Endothelial cell of umbilical vein (primary cell): Measurements from ENCODE around the gene SYN1. TPM values are rescaled to one million over a fixed set of nuclear protein-coding genes. Genes with fewer than 3 reads are reported as not detected.

Experiments
- BruUV-seq: library from RNA; stranded (reverse); fragments of 400-500 nt; replicated peaks from 2 replicates; lab custom pipeline; 2021; lab: Mats Ljungman, UMichigan
- CTCF ChIA-PET: fragments of 300-600, 350-600 bp; sonication (Branson Sonifier 250); formaldehyde crosslinking; loops from one replicate; lab custom pipeline; 2021; ENCODE audit warnings: antibody characterized with exemption, inconsistent platforms; lab: Charles Lee
- POLR2A ChIA-PET: fragments of 300-600, 350-600 bp; sonication (Branson Sonifier 250); formaldehyde crosslinking; loops from one replicate; lab custom pipeline; 2021; ENCODE audit warnings: antibody characterized with exemption, inconsistent platforms; lab: Charles Lee
- DNase-seq: peaks from one replicate; pipeline ENCODE4 v3.0.0-alpha.2; 2011; ENCODE audit warnings: low read depth, low spot score
- FAIRE-seq: peaks from 2 replicates; lab custom pipeline; 2011; peaks lifted over from hg19 to GRCh38; lab: Jason Lieb, UNC
- H2AFZ ChIP-seq: 2 replicates; pipeline ENCODE4 v1.6.0; 2012; ENCODE audit warnings: low read depth, low read length, control low read depth, inconsistent platforms
- H3K27ac ChIP-seq: 2 replicates; pipeline ENCODE4 v1.5.1; 2011; ENCODE audit warnings: low read depth, mild to moderate bottlenecking, control low read depth, low read length, moderate library complexity; ENCODE audit not compliant: insufficient read depth
- H3K27me3 ChIP-seq, 2 experiments: 2 replicates each; pipeline versions ENCODE4 v1.6.0 to v1.6.1; 2011; ENCODE audit warnings: low read length in 2 of 2, mixed read lengths in 1 of 2; ENCODE audit not compliant: control insufficient read depth in 2 of 2, insufficient read depth in 2 of 2
- H3K36me3 ChIP-seq, 2 experiments: 2 replicates in 1 of 2; 3 replicates in 1 of 2; pipeline ENCODE4 v1.5.1; 2011; ENCODE audit warnings: low read length in 2 of 2, mild to moderate bottlenecking in 1 of 2, moderate library complexity in 1 of 2; ENCODE audit not compliant: control insufficient read depth in 2 of 2, insufficient read depth in 2 of 2; ENCODE audit errors: extremely low read depth in 1 of 2
- H3K4me1 ChIP-seq: 3 replicates; pipeline ENCODE4 v1.5.1; 2011; ENCODE audit warnings: mild to moderate bottlenecking, low read length; ENCODE audit not compliant: control insufficient read depth, insufficient read depth; ENCODE audit errors: extremely low read depth
- H3K4me2 ChIP-seq: 2 replicates; pipeline ENCODE4 v1.6.1; 2011; ENCODE audit warnings: low read length, control low read depth, mixed read lengths; ENCODE audit not compliant: insufficient read depth
- H3K4me3 ChIP-seq, 3 experiments: fragments of 200-600 bp in 1 of 3; sonication (generic), shearing (Covaris generic) in 1 of 3; replicated peaks in 1 of 3; 2 replicates each; pipeline ENCODE4 v1.5.1; 2011 to 2016; ENCODE audit warnings: control low read depth in 3 of 3, low read length in 3 of 3, mild to moderate bottlenecking in 2 of 3, inconsistent platforms in 1 of 3, low read depth in 1 of 3, moderate library complexity in 1 of 3; ENCODE audit not compliant: insufficient read depth in 1 of 3
- H3K79me2 ChIP-seq: 2 replicates; pipeline ENCODE4 v1.6.0; 2012; ENCODE audit warnings: low read length, inconsistent platforms; ENCODE audit not compliant: control insufficient read depth, insufficient read depth
- H3K9ac ChIP-seq: replicated peaks from 2 replicates; pipeline ENCODE3; 2011; ENCODE audit warnings: low read length, control low read depth; ENCODE audit not compliant: insufficient read depth; ENCODE audit errors: extremely low read depth
- H3K9me1 ChIP-seq: replicated peaks from 3 replicates; pipeline ENCODE4 v1.6.0; 2011; ENCODE audit warnings: mild to moderate bottlenecking, low read length; ENCODE audit not compliant: control insufficient read depth, insufficient read depth; ENCODE audit errors: extremely low read depth
- H3K9me3 ChIP-seq: replicated peaks from 2 replicates; pipeline ENCODE4 v1.5.1; 2012; ENCODE audit warnings: low read length, inconsistent platforms; ENCODE audit not compliant: control insufficient read depth, insufficient read depth
- H4K20me1 ChIP-seq: replicated peaks from 2 replicates; pipeline ENCODE3; 2011; ENCODE audit warnings: mild to moderate bottlenecking, low read length; ENCODE audit not compliant: control insufficient read depth, insufficient read depth; ENCODE audit errors: extremely low read depth
- EZH2 ChIP-seq: IDR thresholded peaks from 2 replicates; pipeline ENCODE4 v1.6.1; 2012; ENCODE audit warnings: borderline replicate concordance, low read depth, mild to moderate bottlenecking, moderate library complexity, low read length, inconsistent platforms; ENCODE audit not compliant: severe bottlenecking
- FOS ChIP-seq: IDR thresholded peaks from 2 replicates; pipeline ENCODE4 v1.6.1; 2011; ENCODE audit warnings: mild to moderate bottlenecking, low read length, moderate library complexity, borderline replicate concordance; ENCODE audit not compliant: insufficient read depth
- GATA2 ChIP-seq: IDR thresholded peaks from 2 replicates; pipeline ENCODE4 v1.7.0; 2011; ENCODE audit warnings: low read depth, mild to moderate bottlenecking, moderate library complexity, mixed read lengths, low read length; ENCODE audit not compliant: insufficient read length, insufficient read depth
- JUN ChIP-seq: IDR thresholded peaks from 2 replicates; pipeline ENCODE4 v1.6.1; 2011; ENCODE audit warnings: borderline replicate concordance, low read depth; ENCODE audit not compliant: insufficient read length, insufficient read depth
- MYC ChIP-seq: IDR thresholded peaks from one replicate; pipeline ENCODE4 v1.6.1; 2011; ENCODE audit warnings: mild to moderate bottlenecking, low read depth, low read length
- POLR2A ChIP-seq: IDR thresholded peaks from 2 replicates; pipeline ENCODE4 v1.6.1; 2012; ENCODE audit warnings: low read depth, mild to moderate bottlenecking, control low read depth, low read length
- POLR2AphosphoS5 ChIP-seq: IDR thresholded peaks from 2 replicates; pipeline ENCODE4 v1.6.1; 2012; ENCODE audit warnings: low read depth, mild to moderate bottlenecking, control low read depth, low read length, moderate library complexity; ENCODE audit not compliant: insufficient read depth
- dilution Hi-C: fragments of 300-500 bp; cut with MboI; formaldehyde crosslinking; loops from one replicate; pipeline ENCODE4 v1.15.0; 2019; ENCODE audit warnings: low sequenced_read_pairs; ENCODE audit not compliant: extremely low pct_ligation_motif_present
- intact Hi-C: fragments of 100-400 bp; cut with micrococcal nuclease; formaldehyde crosslinking; loops from one replicate; pipeline ENCODE4 v1.10.0; 2022
- polyA plus RNA-seq, 4 experiments: library from polyadenylated mRNA; depleted of rRNA in 3 of 4; stranded (reverse) in 3 of 4; unstranded in 1 of 4; fragments of >200 nt; gene quantifications; 2 replicates each; pipeline versions ENCODE4 v1.2.1 to v1.2.3, GENCODE V29; 2011 to 2012; ENCODE audit warnings: missing spikeins in 1 of 4
- total RNA-seq: library from RNA; stranded (reverse); gene quantifications from 2 replicates; pipeline ENCODE4 v1.2.3, GENCODE V29; 2021
- TF ChIP-seq, protein P1 (sequence below), 2 donors: IDR thresholded peaks; 1 replicate in 1 of 2; 2 replicates in 1 of 2; pipeline ENCODE4 v1.5.1; 2011; ENCODE audit warnings: low read length in 2 of 2, mild to moderate bottlenecking in 2 of 2, moderate library complexity in 2 of 2, control low read depth in 1 of 2, inconsistent platforms in 1 of 2, low read depth in 1 of 2; ENCODE audit not compliant: insufficient read depth in 1 of 2; ENCODE audit errors: extremely low read depth in 1 of 2
- TF ChIP-seq, protein P2 (sequence below): IDR thresholded peaks from 2 replicates; pipeline ENCODE4 v1.6.1; 2011; ENCODE audit not compliant: insufficient read depth, insufficient read length

Gene SYN1
- total and polyA plus RNA-seq, 2 donors (not counting 3 experiments of a cell fraction or from before 2014, with no cell fraction given), result not detected

DNA sequence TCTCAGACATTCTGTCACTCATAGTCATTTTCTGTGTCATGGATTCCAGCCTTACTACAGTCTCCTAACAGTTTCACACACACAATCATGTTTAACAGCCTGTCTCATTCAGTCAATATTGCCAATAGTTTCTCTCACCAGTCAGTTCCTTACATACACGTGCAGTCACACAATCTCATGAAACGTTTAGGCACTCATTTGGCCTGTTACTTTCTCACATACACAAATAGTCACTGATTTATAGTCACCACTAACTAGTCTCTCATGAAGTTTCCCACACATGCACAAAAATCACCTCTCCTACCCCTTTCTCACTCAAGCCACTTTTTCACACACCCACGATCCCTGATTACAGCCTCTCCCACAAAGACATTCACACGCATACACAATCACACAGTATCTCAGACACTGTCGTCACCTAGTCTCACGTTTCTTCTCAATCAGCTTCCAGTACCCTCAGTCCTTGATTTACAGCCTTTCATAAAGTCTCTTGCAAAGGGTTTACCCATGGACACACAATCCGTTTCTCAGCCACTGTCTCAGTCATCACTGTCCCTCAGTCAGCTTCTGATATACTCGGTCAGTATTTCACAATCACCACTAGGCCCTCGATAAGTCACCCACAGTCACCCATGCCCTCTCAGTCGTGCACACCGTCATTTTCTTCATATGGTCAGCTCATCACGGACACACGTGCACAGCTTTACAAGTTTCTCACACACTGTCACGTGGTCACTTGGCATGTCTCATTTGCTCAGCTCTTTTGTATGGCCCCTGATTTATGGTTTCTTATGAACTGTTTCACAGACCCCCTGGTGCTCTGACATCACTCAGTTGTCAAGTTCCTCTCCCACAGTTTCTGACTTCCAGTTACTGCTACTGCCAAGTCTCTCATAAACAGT is 14.3 kb upstream of the SYN1 start:
- dilution Hi-C loops (no loop called here), intact Hi-C loops (no loop called here)
- H3K9me1 ChIP-seq, result no peaks in the 10 kb centered on the region
- H3K36me3 ChIP-seq, result peaks cover 0 to 5% of the 10 kb centered on the region in 2 experiments
- TF ChIP-seq POLR2A (no peak), POLR2AphosphoS5 (no peak), GATA2 (no peak), FOS (no peak), EZH2 (no peak), JUN (no peak), MYC (no peak)
- TF ChIP-seq, protein P1, sequence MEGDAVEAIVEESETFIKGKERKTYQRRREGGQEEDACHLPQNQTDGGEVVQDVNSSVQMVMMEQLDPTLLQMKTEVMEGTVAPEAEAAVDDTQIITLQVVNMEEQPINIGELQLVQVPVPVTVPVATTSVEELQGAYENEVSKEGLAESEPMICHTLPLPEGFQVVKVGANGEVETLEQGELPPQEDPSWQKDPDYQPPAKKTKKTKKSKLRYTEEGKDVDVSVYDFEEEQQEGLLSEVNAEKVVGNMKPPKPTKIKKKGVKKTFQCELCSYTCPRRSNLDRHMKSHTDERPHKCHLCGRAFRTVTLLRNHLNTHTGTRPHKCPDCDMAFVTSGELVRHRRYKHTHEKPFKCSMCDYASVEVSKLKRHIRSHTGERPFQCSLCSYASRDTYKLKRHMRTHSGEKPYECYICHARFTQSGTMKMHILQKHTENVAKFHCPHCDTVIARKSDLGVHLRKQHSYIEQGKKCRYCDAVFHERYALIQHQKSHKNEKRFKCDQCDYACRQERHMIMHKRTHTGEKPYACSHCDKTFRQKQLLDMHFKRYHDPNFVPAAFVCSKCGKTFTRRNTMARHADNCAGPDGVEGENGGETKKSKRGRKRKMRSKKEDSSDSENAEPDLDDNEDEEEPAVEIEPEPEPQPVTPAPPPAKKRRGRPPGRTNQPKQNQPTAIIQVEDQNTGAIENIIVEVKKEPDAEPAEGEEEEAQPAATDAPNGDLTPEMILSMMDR (IDR thresholded peaks at IDR 0.05; ENCODE audit: extremely low read depth in 1 of 2, insufficient read depth in 1 of 2, low read depth in 1 of 2, low read length in 2 of 2), result no peak
- TF ChIP-seq, protein P2, sequence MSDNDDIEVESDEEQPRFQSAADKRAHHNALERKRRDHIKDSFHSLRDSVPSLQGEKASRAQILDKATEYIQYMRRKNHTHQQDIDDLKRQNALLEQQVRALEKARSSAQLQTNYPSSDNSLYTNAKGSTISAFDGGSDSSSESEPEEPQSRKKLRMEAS, result no peak
- no peaks in the 10 kb centered on the region for H3K79me2 ChIP-seq
- POLR2A ChIA-PET, result no interaction called here
- no peak overlapping the region for H3K27ac ChIP-seq
- H3K9me3 ChIP-seq, result no peaks in the 10 kb centered on the region
- no peak overlapping the region for H3K4me2 ChIP-seq
- no peak overlapping the region for H3K9ac ChIP-seq
- FAIRE-seq (no peak), DNase-seq (no peak)
- H3K4me1 ChIP-seq, result peaks cover 9% of the 10 kb centered on the region
- CTCF ChIA-PET, result no interaction called here
- H2AFZ ChIP-seq, result no peak overlapping the region
- H3K4me3 ChIP-seq, result no peak overlapping the region
- BruUV-seq, result no TSS peak
- no peaks in the 10 kb centered on the region for H3K27me3 ChIP-seq
- no peaks in the 10 kb centered on the region for H4K20me1 ChIP-seq
